NCI-H2029 treated with DMSO at 0.1 percent for 48 hours (cell line): Measurements from ENCODE around the gene GUCY2C.
A peak's percentile ranks its signal among the peaks of the same experiment; 100 is the strongest.

Source experiments
- DNase-seq: peaks from one replicate; lab custom pipeline; 2025; lab: John Stamatoyannopoulos, UW

The GUCY2C gene

GRCh38 chr12:14681625-14682024 is 14.8 kb downstream of the GUCY2C start:
- no peak for DNase-seq

GRCh38 chr12:14681190-14681589 is 15.2 kb downstream of the GUCY2C start:
- no peak for DNase-seq

- DNase-seq = no peak
These were observed 17.8 kb downstream of the GUCY2C start for GRCh38 chr12:14678547-14679150.

- no peak for DNase-seq
These were observed 27.8 kb downstream of the GUCY2C start for GRCh38 chr12:14668591-14668990.

- peak; percentile 93 for DNase-seq
These were observed 30.7 kb downstream of the GUCY2C start for GRCh38 chr12:14665354-14666348.

GRCh38 chr12:14664434-14665023 is 31.9 kb downstream of the GUCY2C start:
- peak; percentile 15 for DNase-seq

GRCh38 chr12:14663002-14663401 is 33.4 kb downstream of the GUCY2C start:
- DNase-seq = no peak

GRCh38 chr12:14656846-14657245 is 39.6 kb downstream of the GUCY2C start:
- DNase-seq = no peak

GRCh38 chr12:14655284-14655683 is 41.1 kb downstream of the GUCY2C start:
- DNase-seq = no peak

GRCh38 chr12:14654842-14655241 is 41.6 kb downstream of the GUCY2C start:
- no peak for DNase-seq

GRCh38 chr12:14654416-14654815 is 42.0 kb downstream of the GUCY2C start:
- no peak for DNase-seq

- no peak for DNase-seq
These were observed 43.9 kb downstream of the GUCY2C start for GRCh38 chr12:14652483-14652882.

- no peak for DNase-seq
These were observed 45.0 kb downstream of the GUCY2C start for GRCh38 chr12:14651371-14651770.

GRCh38 chr12:14650789-14651188 is 45.6 kb downstream of the GUCY2C start:
- no peak for DNase-seq

GRCh38 chr12:14647028-14647750 is 49.2 kb downstream of the GUCY2C start:
- DNase-seq = no peak

GRCh38 chr12:14643251-14643650 is 53.1 kb downstream of the GUCY2C start:
- DNase-seq = no peak

- no peak for DNase-seq
These were observed 58.3 kb downstream of the GUCY2C start for GRCh38 chr12:14638066-14638465.

- no peak for DNase-seq
These were observed 60.6 kb downstream of the GUCY2C start for GRCh38 chr12:14635776-14636175.

GRCh38 chr12:14630793-14631192 is 65.6 kb downstream of the GUCY2C start:
- DNase-seq = no peak

GRCh38 chr12:14629832-14630710 is 66.3 kb downstream of the GUCY2C start:
- DNase-seq = peak; percentile 61

GRCh38 chr12:14628771-14629170 is 67.6 kb downstream of the GUCY2C start:
- no peak for DNase-seq
